Skin epidermis (tissue), 12 donors: ENCODE data around the gene CD300A.

ENCODE experiments used
- H3K27ac ChIP-seq, 21 experiments: fragments of 200-600 bp; sonication (generic) in 11 of 21; one replicate each; pipeline ENCODE4 v1.5.0; 2020; ENCODE audit warnings: mild to moderate bottlenecking in 3 of 21, inconsistent platforms in 2 of 21, moderate library complexity in 2 of 21
- H3K4me3 ChIP-seq, 7 experiments: fragments of 200-600 bp; sonication (generic) in 2 of 7; one replicate each; pipeline ENCODE4 v1.5.0; 2020; ENCODE audit warnings: inconsistent platforms in 2 of 7, mild to moderate bottlenecking in 2 of 7, moderate library complexity in 1 of 7

The CD300A gene

GRCh38 chr17:74452841-74453661, 13.4 kb upstream of the CD300A start:
- peak overlapping the region in 3 of 7 experiments; percentile 11 to 42 (median 29) for H3K4me3 ChIP-seq
- H3K27ac ChIP-seq = peak overlapping the region in 7 of 21 experiments; percentile 27 to 78 (median 64)

GRCh38 chr17:74453665-74454196, 12.7 kb upstream of the CD300A start:
- peak overlapping the region in 15 of 21 experiments; percentile 14 to 78 (median 42) for H3K27ac ChIP-seq
- peak overlapping the region; percentile 11 to 42 (median 22) for H3K4me3 ChIP-seq

GRCh38 chr17:74454197-74455024, 12.0 kb upstream of the CD300A start:
- H3K27ac ChIP-seq = peak overlapping the region in 19 of 21 experiments; percentile 30 to 82 (median 64)
- peak overlapping the region; percentile 11 to 42 (median 22) for H3K4me3 ChIP-seq

GRCh38 chr17:74455025-74455545, 11.3 kb upstream of the CD300A start:
- peak overlapping the region in 11 of 21 experiments; percentile 30 to 82 (median 69) for H3K27ac ChIP-seq
- no peak overlapping the region for H3K4me3 ChIP-seq

GRCh38 chr17:74455821-74456220, 10.6 kb upstream of the CD300A start:
- Histone ChIP-seq H3K27ac (no peak overlapping the region), H3K4me3 (no peak overlapping the region)

GRCh38 chr17:74457146-74457819, 9.2 kb upstream of the CD300A start:
- H3K4me3 ChIP-seq = no peak overlapping the region
- no peak overlapping the region for H3K27ac ChIP-seq

GRCh38 chr17:74457820-74458166, 8.6 kb upstream of the CD300A start:
- Histone ChIP-seq H3K4me3 (no peak overlapping the region), H3K27ac (no peak overlapping the region)

- Histone ChIP-seq H3K27ac (no peak overlapping the region), H3K4me3 (no peak overlapping the region)
Measured at GRCh38 chr17:74458835-74459234, 7.6 kb upstream of the CD300A start.

- Histone ChIP-seq H3K27ac (no peak overlapping the region), H3K4me3 (no peak overlapping the region)
Measured at GRCh38 chr17:74459622-74460021, 6.8 kb upstream of the CD300A start.

GRCh38 chr17:74460241-74460640, 6.2 kb upstream of the CD300A start:
- Histone ChIP-seq H3K4me3 (no peak overlapping the region), H3K27ac (no peak overlapping the region)

GRCh38 chr17:74460996-74461395, 5.4 kb upstream of the CD300A start:
- Histone ChIP-seq H3K27ac (peak overlapping the region in 1 of 21 experiments; percentile 47), H3K4me3 (no peak overlapping the region)

GRCh38 chr17:74461611-74462010, 4.8 kb upstream of the CD300A start:
- H3K4me3 ChIP-seq = no peak overlapping the region
- H3K27ac ChIP-seq = peak overlapping the region in 3 of 21 experiments; percentile 37 to 70 (median 47)

GRCh38 chr17:74464730-74465377, 1.6 kb upstream of the CD300A start:
- Histone ChIP-seq H3K4me3 (no peak overlapping the region), H3K27ac (peak overlapping the region in 5 of 21 experiments; percentile 9 to 85 (median 81))

GRCh38 chr17:74465378-74466110, 890 bp upstream of the CD300A start:
- Histone ChIP-seq H3K27ac (peak overlapping the region in 16 of 21 experiments; percentile 14 to 89 (median 66)), H3K4me3 (peak overlapping the region in 3 of 7 experiments; percentile 21 to 34 (median 29))

- Histone ChIP-seq H3K4me3 (peak overlapping the region; percentile 21 to 36 (median 29)), H3K27ac (peak overlapping the region in 17 of 21 experiments; percentile 36 to 89 (median 61))
Measured at GRCh38 chr17:74466828-74467184, 372 bp downstream of the CD300A start.

- peak overlapping the region; percentile 21 to 36 (median 29) for H3K4me3 ChIP-seq
- H3K27ac ChIP-seq = peak overlapping the region in 15 of 21 experiments; percentile 36 to 89 (median 71)
Measured at GRCh38 chr17:74467221-74467951, 952 bp downstream of the CD300A start.

- Histone ChIP-seq H3K27ac (peak overlapping the region in 1 of 21 experiments; percentile 17), H3K4me3 (no peak overlapping the region)
Measured at GRCh38 chr17:74471341-74471740, 4.9 kb downstream of the CD300A start.

GRCh38 chr17:74472890-74473289, 6.5 kb downstream of the CD300A start:
- H3K4me3 ChIP-seq = no peak overlapping the region
- H3K27ac ChIP-seq = no peak overlapping the region
